ENCODE data around the gene MINDY3.
"Not testable (repeated sequence)": the region's sequence is repeated elsewhere in the genome, so short reads cannot be mapped to it uniquely, and the experiment has no call there.

The MINDY3 gene

DNA sequence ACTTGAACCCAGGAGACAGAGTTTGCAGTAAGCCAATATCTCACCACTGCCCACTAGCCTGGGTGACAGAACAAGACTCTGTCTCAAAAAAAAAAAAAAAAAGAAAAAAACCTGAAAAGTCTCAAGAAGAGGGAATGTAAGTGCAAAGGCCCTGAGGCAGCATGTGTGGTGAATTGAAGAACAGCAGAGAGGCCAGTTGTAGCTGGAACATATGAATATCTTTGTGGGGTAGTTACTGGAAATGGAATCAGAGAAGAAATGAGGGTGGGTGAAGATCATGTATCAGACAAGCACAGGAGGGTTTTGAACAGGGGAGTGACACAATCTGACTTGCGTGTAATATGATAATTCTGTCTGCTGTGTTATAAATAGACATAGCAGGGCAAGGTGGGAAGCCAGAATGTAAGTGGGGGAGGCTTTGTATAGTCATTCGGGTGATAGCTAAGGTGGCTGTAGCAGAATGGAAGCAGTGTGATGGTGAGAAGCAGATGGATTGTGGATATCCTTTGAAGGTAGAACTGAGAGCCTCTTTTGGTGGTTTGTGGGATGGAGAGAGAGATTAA lies 95.3 kb downstream of the MINDY3 start:
- no peak for DNase-seq

DNA sequence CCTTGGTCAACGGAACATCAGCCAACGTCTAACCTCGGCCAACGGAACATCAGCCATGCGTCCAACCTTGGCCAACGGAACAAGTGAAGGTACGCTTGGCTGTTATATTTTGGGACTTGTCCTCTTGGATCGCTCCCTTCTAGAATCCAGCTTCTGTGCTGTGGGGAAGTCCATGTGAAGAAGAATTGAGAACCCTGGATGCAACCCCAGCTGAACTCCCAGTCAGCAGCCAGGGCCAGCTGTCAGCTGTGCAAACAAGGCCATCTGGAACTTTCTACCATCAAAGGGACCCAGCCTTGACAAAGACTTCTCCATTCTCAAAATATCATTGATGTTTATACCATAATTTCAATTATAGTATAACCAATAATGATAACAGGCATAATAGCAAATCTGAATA lies 97.3 kb downstream of the MINDY3 start:
- DNase-seq, result no peak

- DNase-seq, result not testable (repeated sequence)
Measured at GRCh38 chr10:15762239-15762638, 98.1 kb downstream of the MINDY3 start.

- not testable (repeated sequence) for DNase-seq
Measured at GRCh38 chr10:15761224-15761623, 99.1 kb downstream of the MINDY3 start.

- no peak for DNase-seq
Measured at GRCh38 chr10:15760681-15761080, 99.6 kb downstream of the MINDY3 start.

- DNase-seq, result no peak
Measured at GRCh38 chr10:15759265-15759664, 101.0 kb downstream of the MINDY3 start.

DNA sequence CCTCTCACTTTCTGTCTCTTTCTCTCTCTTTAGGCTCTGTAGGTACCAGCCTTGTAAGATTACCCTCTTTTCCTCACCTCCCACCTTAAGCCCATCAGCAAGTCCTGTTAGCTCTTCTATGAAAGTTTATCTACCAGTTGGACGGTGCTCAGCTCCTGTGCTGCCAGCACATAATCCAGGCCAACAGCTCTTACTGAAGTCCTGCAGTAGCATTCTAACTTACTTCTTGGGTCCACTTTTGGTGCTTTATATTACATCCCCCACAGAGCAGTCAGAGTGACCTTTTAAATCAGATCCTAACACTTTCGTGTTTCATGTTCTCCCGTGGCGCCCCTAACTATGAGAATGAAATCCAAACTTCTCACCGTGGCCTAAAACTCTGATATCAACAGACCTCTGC lies 101.7 kb downstream of the MINDY3 start:
- DNase-seq, result no peak

GRCh38 chr10:15754937-15755336 lies 105.4 kb downstream of the MINDY3 start:
- no peak for DNase-seq

DNA sequence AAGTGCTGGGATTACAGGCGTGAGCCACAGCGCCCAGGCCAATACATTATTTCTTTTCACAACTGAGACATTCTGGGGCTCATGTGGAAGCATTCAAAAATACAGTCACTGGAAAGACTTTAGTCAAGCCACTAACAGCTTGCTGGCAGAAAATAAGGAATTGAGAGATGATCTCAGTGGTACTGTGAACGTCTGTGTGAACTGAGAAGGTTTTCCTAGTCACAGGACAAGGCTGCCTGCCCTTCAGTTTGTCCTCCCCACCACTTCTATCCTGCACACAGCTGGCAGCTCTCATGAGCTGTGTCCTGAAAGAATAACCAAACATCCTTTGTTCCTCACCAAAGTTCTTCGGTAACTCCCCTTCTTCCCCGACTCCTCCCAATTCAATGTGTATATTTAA lies 109.3 kb downstream of the MINDY3 start:
- no peak for DNase-seq

DNA sequence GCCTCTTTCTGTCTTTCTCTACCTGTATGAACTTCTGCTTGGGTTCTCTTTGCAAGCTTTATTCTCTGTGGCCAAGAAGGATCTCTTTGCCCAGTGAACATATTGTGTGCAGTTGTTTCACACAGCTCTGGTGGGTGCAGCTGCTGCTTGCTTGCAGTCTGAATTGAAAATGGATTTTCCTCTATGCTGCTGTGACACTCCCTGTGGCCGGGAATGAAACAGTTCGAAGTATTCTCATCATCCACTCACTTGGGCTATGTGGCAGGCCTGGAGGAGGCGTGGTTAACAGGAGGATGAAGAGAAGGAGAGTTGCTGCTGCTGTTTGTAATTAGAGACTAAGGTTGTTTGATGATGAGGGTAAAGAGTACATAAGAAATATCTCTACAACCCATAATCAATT lies 112.2 kb downstream of the MINDY3 start:
- no peak for DNase-seq

DNA sequence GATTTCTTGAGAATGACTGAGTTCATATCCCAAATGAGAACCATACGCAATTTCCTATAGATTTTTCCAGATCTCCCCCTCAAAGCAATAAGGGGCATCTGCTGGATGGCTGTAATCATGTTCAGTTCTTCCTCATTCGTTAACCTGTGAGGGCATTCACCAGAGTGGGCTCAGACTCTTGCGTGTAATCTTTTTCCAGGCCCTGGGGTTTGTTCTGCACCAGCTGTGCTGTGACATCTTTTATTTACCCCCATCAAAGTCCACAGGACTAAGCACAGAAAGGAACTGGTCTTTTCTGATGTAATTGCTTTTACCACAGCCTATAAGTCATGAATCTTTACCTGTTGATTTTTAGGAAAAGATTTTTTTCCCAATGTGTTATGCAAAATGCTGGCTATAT lies 112.7 kb downstream of the MINDY3 start:
- no peak for DNase-seq

DNA sequence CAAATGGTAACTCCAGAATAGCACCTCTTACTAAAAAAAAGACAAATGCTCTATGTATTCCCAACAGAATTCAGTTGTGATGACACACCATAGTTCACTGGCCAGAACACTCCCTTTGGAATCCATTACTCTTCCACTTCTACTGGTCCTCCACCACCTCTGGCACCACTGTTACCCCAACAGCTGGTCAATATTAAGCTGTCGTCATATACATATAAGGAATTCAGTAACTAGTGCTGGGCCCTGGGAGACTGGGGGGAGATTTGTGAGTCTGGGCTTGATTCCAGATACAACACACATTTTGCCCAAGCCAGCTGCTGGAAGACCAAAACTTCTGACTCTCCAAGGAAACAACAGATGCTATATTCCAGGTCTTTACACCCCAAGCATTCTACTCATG lies 114.6 kb downstream of the MINDY3 start:
- no peak for DNase-seq

DNA sequence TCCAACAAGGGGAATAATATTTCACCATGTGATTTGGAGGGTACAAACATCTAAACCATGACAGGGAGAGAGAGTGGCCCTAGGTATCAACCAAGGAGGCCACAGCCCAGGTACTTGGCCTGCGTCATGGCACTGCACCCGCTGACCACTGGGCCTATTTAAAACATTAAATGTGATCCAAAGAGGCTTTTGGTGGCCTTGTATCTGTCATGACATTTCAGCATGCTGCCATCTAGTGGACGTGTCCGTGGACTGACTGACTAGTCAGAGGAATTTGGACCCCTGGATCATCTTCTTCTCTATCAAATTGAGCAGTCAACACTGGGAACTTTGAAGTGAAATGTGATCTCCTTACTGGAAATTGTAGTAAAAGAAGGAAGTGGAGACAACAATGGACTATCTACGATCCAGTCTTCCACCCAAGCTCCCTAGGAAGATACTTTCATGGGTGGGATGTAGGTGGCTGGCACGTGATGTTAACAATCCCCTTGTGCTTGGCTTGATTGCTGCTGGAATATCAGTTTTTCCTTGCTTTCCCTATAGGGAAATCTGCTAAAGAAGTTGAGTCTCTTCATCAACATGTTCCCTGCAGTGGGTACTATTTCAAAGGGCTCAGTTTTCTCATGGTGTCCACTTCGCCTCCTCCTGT lies 116.0 kb downstream of the MINDY3 start:
- peak; percentile 19 for DNase-seq

DNA sequence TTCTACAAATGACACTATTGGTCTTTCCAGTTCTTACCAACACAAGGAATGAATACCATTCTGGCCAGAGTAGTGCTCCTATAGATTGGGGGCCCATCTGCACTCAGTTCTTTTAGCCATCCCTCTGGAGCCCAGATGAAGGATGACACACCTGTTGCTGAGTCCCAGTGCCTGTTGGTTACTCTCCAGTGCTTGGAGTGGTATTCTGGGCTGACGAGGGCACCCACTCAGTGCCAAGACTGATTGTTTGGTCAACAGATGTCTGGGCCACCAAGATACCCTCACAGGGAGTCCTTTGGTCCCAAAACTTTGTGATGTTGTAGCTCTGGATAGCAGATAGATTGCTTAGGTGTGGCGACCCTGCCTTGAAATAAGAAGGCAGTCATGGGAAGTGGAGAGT lies 116.9 kb downstream of the MINDY3 start:
- DNase-seq, result no peak

DNA sequence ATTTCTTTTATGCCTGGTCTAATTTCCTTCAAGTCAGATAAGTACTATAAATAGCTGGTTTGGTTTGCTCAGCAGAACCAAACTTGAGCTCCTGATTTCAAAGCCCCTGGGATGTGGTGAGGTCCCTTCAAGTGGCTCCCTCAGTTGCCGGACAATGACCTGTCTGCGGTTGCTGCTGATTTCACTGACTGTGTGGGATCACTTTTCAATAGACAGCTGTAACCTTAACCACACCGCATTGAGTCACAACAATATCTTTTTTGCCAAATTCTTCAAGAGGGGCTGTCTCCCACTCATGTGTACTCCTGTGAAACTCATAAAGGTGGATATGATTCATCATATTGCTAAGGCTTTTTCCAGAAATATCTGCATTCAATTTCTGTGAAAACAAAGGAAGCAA lies 117.5 kb downstream of the MINDY3 start:
- DNase-seq, result no peak

DNA sequence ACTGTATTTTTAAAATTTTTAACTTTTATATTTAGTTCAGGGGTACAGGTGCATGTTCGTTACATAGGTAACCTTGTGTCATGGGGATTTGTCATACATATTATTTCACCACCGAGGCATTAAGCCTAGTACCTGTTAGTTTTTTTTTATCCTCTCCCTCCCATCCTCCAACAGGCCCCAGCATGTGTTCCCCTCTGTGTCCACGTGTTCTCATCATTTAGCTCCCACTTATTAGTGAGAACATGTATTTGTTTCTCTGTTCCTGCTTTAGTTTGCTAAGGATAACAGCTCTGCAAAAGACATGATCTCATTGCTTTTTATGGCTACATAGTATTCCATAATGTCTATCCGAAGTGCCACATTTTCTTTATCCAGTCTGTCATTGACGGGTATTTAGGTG lies 118.2 kb downstream of the MINDY3 start:
- no peak for DNase-seq

GRCh38 chr10:15741581-15741980 lies 118.7 kb downstream of the MINDY3 start:
- DNase-seq, result no peak

DNA sequence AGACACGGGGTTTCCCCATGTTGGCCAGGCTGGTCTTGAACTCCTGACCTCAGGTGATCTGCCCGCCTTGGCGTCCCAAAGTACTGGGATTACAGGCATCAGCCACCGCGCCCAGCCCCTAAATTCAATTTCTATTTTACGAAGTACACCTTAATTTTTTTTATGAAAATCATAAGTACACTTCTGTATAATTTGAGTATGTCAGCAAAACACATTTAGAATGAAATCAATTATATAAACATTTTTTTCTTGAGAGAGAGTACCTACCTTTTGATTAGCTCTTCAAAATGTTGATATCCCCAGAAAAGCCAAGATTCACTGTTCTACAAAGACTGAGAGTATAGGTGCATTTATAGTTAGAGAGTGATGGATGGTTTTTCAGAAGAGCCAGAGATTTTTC lies 120.0 kb downstream of the MINDY3 start:
- no peak for DNase-seq

DNA sequence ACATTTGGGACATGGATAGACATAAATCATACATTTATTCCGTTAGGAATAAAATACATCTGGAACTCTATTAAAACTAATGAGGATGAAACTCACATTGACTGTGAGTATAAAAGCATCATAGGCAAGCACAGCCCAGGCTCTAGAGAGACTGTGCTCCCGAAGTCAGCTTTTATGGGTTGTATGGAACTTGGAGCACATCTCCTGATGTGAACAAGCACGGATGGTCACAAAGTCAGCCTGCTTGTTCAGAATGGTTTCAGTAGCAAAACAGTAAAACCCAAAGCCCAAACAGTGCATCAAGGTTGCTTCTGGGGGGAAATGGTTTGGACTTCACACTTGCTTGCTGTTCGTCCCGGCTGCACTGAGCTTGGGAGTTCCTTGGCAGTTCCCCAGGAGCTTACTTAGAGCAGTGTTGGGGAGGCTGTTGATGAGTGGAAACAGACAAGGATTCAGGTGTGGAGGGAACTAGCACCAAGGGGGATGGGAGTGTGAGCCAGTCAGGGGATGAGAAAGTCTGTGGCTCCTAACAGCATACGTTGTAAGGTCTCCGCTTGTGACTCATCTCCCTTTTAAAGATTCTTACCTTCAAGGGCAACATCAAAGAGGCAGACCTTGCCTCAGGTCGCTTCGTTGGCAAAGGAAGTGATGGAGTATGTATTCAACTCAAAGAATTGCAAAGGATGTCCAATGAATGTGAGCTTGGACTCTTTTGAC lies 120.9 kb downstream of the MINDY3 start:
- no peak for DNase-seq

DNA sequence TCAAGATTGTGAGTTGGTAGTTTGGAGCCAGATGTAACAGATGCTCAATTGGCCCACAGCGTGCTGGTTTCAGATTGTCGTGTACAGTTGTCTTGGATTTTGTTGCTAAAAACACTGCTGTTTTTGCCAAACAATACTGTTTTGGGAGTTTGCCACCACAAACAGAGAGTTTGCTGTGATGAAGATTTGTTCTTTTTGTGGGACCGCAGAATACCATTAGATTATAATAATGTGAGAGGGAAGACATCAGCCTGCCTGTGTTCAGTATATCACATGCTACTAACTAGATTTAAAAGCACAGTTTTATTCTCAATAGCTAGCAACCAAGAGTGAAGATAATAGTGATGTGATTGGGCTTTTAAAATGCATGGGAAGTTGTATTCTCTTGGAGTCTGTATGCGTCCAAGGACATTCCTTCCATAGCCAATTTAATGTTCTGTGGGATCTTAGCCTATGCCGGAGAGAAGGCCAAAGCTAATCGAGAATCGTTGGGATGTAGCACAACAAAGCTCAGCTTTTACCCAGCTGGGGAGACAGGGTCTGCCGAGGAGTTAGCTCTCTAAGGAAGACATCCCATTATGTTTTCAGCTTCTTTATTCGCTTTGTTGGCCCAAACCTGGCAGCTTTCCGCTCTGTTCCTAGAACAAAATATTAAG lies 121.9 kb downstream of the MINDY3 start:
- DNase-seq, result no peak

DNA sequence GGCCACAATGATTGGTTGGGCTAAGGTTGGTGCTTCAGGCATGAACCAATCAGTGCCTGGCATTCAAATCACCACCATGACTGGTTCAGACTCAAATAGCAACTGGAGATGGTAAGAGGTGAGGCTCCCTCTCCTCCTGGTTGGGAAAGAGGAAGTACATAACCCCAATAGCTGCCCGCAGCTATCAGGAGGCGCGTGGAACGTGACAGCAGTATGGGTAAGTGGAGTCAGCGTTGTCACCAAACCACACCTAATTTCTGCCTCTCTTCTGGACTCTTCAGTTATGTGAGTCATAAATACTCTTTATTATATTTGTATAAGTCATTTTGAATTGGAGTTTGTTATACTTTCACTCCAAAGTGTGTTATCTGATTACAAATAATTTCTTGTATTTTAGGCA lies 122.7 kb downstream of the MINDY3 start:
- DNase-seq, result no peak

DNA sequence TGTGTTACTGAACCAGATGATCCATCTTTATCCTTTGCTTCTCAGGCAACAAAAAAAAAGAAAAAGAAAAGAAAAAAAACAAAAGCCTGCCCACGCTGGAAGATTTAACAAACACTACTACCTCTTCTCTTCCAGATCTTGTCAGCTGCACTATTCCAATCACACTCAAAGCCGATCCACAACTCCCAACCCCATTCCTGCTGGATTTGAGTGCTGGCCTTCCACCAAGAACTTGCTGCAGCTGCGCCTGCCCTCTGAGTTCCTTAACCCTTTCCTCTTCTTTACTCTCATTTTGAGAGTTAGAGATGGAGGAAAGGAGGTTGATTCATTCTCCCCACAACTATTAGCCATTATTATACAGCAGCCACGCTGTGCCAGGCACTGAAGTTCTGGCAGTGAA lies 124.5 kb downstream of the MINDY3 start:
- no peak for DNase-seq

DNA sequence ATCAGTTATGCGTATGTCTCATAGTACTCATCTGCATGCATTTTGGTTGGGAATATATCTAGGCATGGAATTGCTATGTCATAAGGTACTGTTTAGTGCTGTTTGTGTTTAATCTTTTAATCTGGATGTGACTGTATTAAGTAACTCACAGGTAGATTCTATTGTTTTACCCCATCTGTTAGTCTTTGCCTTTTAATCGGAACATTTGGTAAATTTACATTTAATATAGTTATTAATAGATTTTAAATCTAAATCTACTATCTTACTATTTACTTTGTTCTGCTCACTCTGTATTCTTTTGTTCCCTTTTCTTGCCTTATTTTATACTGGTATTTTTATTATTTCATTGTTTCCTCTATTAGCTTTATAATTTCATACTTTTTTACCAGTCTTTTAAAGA lies 130.0 kb downstream of the MINDY3 start:
- no peak for DNase-seq

GRCh38 chr10:15729890-15730289 lies 130.4 kb downstream of the MINDY3 start:
- no peak for DNase-seq
